Upper lobe of right lung (tissue), 1 donor: ENCODE results near the gene PGLYRP1. TPM values are rescaled to one million over a fixed set of nuclear protein-coding genes. Genes with fewer than 3 reads are reported as not detected.

Experiments
- ATAC-seq: fragments of 200-7000 bp; cut with Tn5 transposase; one replicate; pipeline ENCODE4 v1.9.1; 2020; ENCODE audit warnings: mild to moderate bottlenecking, moderate library complexity
- DNase-seq: peaks from one replicate; pipeline ENCODE4 v3.0.0-alpha.2; 2020
- H3K27ac ChIP-seq: fragments of 200-600 bp; one replicate; pipeline ENCODE4 v1.8.0; 2022
- H3K27me3 ChIP-seq: fragments of 200-600 bp; one replicate; pipeline ENCODE4 v1.8.0; 2022; ENCODE audit warnings: mild to moderate bottlenecking
- H3K36me3 ChIP-seq: fragments of 200-600 bp; one replicate; pipeline ENCODE4 v1.8.0; 2022
- H3K4me1 ChIP-seq: fragments of 200-600 bp; one replicate; pipeline ENCODE4 v1.8.0; 2022
- H3K4me3 ChIP-seq: fragments of 200-600 bp; one replicate; pipeline ENCODE4 v1.8.0; 2022; ENCODE audit warnings: mild to moderate bottlenecking
- H3K9me3 ChIP-seq: fragments of 200-600 bp; one replicate; pipeline ENCODE4 v1.8.0; 2022
- CTCF ChIP-seq: fragments of 200-600 bp; IDR thresholded peaks from one replicate; pipeline ENCODE4 v1.8.0; 2022; ENCODE audit warnings: antibody characterized with exemption
- intact Hi-C: fragments of 100-400 bp; cut with DNase I; formaldehyde crosslinking; loops from one replicate; pipeline ENCODE4 v1.11.0; 2022
- total RNA-seq: library from RNA; stranded (reverse); fragmentation: NEBNext Ultra II Directional; extraction: Animal tissue kit (Norgen Biotek cat#: 25700); gene quantifications from one replicate; pipeline ENCODE4 v1.2.1, GENCODE V29; 2021
- donor health status: DM: no; HTN: yes; CAD: no; lungs with severe emphysema.

The PGLYRP1 gene
- total RNA-seq, 1 donor from 2014 or later: 0.58 TPM

- Histone ChIP-seq H3K36me3 (no peaks in the 10 kb centered on the region), H3K4me3 (no peak overlapping the region), H3K27me3 (no peaks in the 10 kb centered on the region), H3K4me1 (no peaks in the 10 kb centered on the region), H3K9me3 (no peaks in the 10 kb centered on the region), H3K27ac (no peak overlapping the region)
- DNase-seq: no peak
- no peak for TF ChIP-seq CTCF
- intact Hi-C loops: no loop called here
- ATAC-seq: no peak
Measured at GRCh38 chr19:45985321-45985720, 37.5 kb downstream of the PGLYRP1 start.

GRCh38 chr19:45981350-45981749 lies 41.5 kb downstream of the PGLYRP1 start:
- Histone ChIP-seq H3K4me3 (no peak overlapping the region), H3K27ac (no peak overlapping the region), H3K27me3 (no peaks in the 10 kb centered on the region), H3K4me1 (no peaks in the 10 kb centered on the region), H3K36me3 (no peaks in the 10 kb centered on the region), H3K9me3 (no peaks in the 10 kb centered on the region)
- ATAC-seq: no peak
- no peak for TF ChIP-seq CTCF
- no peak for DNase-seq
- intact Hi-C loops: no loop called here

- Histone ChIP-seq H3K4me1 (no peaks in the 10 kb centered on the region), H3K27me3 (peaks cover 24% of the 10 kb centered on the region), H3K36me3 (no peaks in the 10 kb centered on the region), H3K9me3 (no peaks in the 10 kb centered on the region), H3K4me3 (no peak overlapping the region), H3K27ac (no peak overlapping the region)
- ATAC-seq (no peak), DNase-seq (no peak)
- intact Hi-C loops: no loop called here
- TF ChIP-seq CTCF: no peak
Measured at GRCh38 chr19:45978156-45978555, 44.7 kb downstream of the PGLYRP1 start.

- Histone ChIP-seq H3K27me3 (peaks cover 43% of the 10 kb centered on the region), H3K27ac (no peak overlapping the region), H3K4me3 (no peak overlapping the region), H3K4me1 (no peaks in the 10 kb centered on the region), H3K9me3 (no peaks in the 10 kb centered on the region), H3K36me3 (no peaks in the 10 kb centered on the region)
- no peak for DNase-seq
- ATAC-seq: no peak
- no peak for TF ChIP-seq CTCF
- intact Hi-C loops: no loop called here
Measured at GRCh38 chr19:45976178-45976577, 46.7 kb downstream of the PGLYRP1 start.

- Histone ChIP-seq H3K36me3 (no peaks in the 10 kb centered on the region), H3K4me1 (no peaks in the 10 kb centered on the region), H3K9me3 (no peaks in the 10 kb centered on the region), H3K27ac (no peak overlapping the region), H3K27me3 (peaks cover 46% of the 10 kb centered on the region), H3K4me3 (no peak overlapping the region)
- no peak for TF ChIP-seq CTCF
- no peak for ATAC-seq
- DNase-seq: no peak
- intact Hi-C loops: no loop called here
Measured at GRCh38 chr19:45975306-45976070, 47.4 kb downstream of the PGLYRP1 start.
